Measurements from ENCODE around the gene VSTM5. TPM values are rescaled to one million over a fixed set of nuclear protein-coding genes. Genes with fewer than 3 reads are reported as not detected.

Gene VSTM5, protein sequence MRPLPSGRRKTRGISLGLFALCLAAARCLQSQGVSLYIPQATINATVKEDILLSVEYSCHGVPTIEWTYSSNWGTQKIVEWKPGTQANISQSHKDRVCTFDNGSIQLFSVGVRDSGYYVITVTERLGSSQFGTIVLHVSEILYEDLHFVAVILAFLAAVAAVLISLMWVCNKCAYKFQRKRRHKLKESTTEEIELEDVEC
- total RNA-seq: not detected in 2 replicates
- polyA plus RNA-seq: 0.03 TPM in 1 of 2 replicates, not detected in the other
- polyA plus RNA-seq (2011; cell fraction: cytosol; rRNA removed): 0.01 TPM in 1 of 2 replicates, not detected in the other
- not detected in 2 replicates for polyA plus RNA-seq (2011; cell fraction: nucleus; rRNA removed)
- not detected in 2 replicates for polyA plus RNA-seq (2012)
- polyA minus RNA-seq: 0.58 TPM in 1 of 2 replicates, not detected in the other
- polyA minus RNA-seq (2011; cell fraction: cytosol; rRNA and poly(A)+ RNA removed): not detected
- polyA minus RNA-seq (2011; cell fraction: nucleus; rRNA and poly(A)+ RNA removed): not detected in 2 replicates
- Bru-seq, nascent RNA: percentile 14 among the genes with signal in this experiment
- not detected for BruChase-seq, experiment 1, labeled RNA remaining after a 6-hour chase
- BruChase-seq, experiment 2, labeled RNA remaining after a 2-hour chase: not detected
- long read RNA-seq: 0 reads

DNA sequence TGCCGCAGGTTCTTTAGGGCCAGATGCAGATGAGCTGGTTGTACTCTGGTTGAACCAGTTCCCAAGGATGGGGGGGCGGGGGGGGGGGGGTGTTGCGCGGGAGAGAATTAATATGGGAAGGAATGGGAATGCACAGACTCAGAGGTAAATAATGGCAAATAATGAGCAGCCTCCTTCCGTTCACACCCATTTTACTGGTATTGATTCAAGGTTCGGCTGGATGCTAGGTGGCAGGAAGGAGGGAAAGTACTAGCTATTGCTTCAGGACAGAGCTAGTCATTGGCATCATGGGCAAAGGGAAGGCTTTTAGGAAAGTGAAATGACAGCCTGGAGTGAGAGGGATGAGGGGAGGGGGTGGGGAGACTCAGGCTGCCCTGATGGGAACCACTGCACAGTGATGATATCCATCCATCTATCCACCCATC is at the start of gene VSTM5:
VSTM5 (minus strand) TSS at position 25 of the 425 bp plus-strand sequence. CDS start 116 bp downstream, outside the sequence.
- DNase-seq (ENCODE audit: low read depth, low spot score) (no peak), FAIRE-seq (no peak)
- Histone ChIP-seq H2AFZ (ENCODE audit: low read depth, low read length) (peak within 1 kb of the TSS; percentile 76), H3K9me1 (replicated peaks; ENCODE audit: control insufficient read depth, extremely low read depth, insufficient read depth, low read length) (no peaks in the 10 kb centered on the region), H3K4me3 (replicated peaks in 1 of 3; ENCODE audit: insufficient read depth in 1 of 3, low read depth in 1 of 3, low read length in 3 of 3) (peak within 1 kb of the TSS in 2 of 3 experiments; percentile 11 to 36), H3K79me2 (ENCODE audit: control insufficient read depth, insufficient read depth, low read length) (no peaks in the 10 kb centered on the region), H3K9me3 (replicated peaks; ENCODE audit: control insufficient read depth, insufficient read depth, low read length) (no peaks in the 10 kb centered on the region), H3K36me3 (ENCODE audit: control insufficient read depth in 2 of 2, extremely low read depth in 1 of 2, insufficient read depth in 2 of 2, low read length in 2 of 2) (no peaks in the 10 kb centered on the region), H3K27ac (ENCODE audit: insufficient read depth, low read depth, low read length) (no peak within 1 kb of the TSS), H4K20me1 (replicated peaks; ENCODE audit: control insufficient read depth, extremely low read depth, insufficient read depth, low read length) (no peaks in the 10 kb centered on the region), H3K9ac (replicated peaks; ENCODE audit: extremely low read depth, insufficient read depth, low read length) (no peak within 1 kb of the TSS), H3K4me1 (ENCODE audit: control insufficient read depth, extremely low read depth, insufficient read depth, low read length) (peaks cover 3% of the 10 kb centered on the region), H3K27me3 (ENCODE audit: control insufficient read depth in 2 of 2, insufficient read depth in 2 of 2, low read length in 2 of 2) (no peaks in the 10 kb centered on the region), H3K4me2 (ENCODE audit: insufficient read depth, low read length) (peak within 1 kb of the TSS; percentile 21)
- intact Hi-C loops (cut with micrococcal nuclease) (loop anchor here (1.0 kb wide), 1 partner anchor 278 kb away; the partner anchor contains the start of gene PANX1), dilution Hi-C loops (cut with MboI; ENCODE audit: extremely low pct_ligation_motif_present, low sequenced_read_pairs) (no loop called here)
- ChIA-PET POLR2A (no interaction called here), CTCF (interaction anchor here (0.7 to 1.0 kb wide), 2 partner anchors 45 to 654 kb away, joined by 3 read pairs; no protein-coding TSS in a partner anchor)
- no TSS peak for BruUV-seq (replicated peaks)
- TF ChIP-seq FOS (IDR thresholded peaks at IDR 0.05; ENCODE audit: borderline replicate concordance, insufficient read depth, low read length): no peak
- TF ChIP-seq, protein P1, sequence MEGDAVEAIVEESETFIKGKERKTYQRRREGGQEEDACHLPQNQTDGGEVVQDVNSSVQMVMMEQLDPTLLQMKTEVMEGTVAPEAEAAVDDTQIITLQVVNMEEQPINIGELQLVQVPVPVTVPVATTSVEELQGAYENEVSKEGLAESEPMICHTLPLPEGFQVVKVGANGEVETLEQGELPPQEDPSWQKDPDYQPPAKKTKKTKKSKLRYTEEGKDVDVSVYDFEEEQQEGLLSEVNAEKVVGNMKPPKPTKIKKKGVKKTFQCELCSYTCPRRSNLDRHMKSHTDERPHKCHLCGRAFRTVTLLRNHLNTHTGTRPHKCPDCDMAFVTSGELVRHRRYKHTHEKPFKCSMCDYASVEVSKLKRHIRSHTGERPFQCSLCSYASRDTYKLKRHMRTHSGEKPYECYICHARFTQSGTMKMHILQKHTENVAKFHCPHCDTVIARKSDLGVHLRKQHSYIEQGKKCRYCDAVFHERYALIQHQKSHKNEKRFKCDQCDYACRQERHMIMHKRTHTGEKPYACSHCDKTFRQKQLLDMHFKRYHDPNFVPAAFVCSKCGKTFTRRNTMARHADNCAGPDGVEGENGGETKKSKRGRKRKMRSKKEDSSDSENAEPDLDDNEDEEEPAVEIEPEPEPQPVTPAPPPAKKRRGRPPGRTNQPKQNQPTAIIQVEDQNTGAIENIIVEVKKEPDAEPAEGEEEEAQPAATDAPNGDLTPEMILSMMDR (IDR thresholded peaks at IDR 0.05; ENCODE audit: extremely low read depth in 1 of 2, insufficient read depth in 1 of 2, low read depth in 1 of 2, low read length in 2 of 2): no peak
- TF ChIP-seq GATA2 (IDR thresholded peaks at IDR 0.05; ENCODE audit: insufficient read depth, insufficient read length, low read depth, low read length): no peak
- TF ChIP-seq EZH2 (IDR thresholded peaks at IDR 0.05; ENCODE audit: borderline replicate concordance, low read depth, low read length, severe bottlenecking): no peak
- TF ChIP-seq POLR2A (IDR thresholded peaks at IDR 0.05; ENCODE audit: low read depth, low read length): no peak
- no peak for TF ChIP-seq POLR2AphosphoS5 (IDR thresholded peaks at IDR 0.05; ENCODE audit: insufficient read depth, low read depth, low read length)
- TF ChIP-seq MYC (IDR thresholded peaks at IDR 0.05; ENCODE audit: low read depth, low read length): no peak
- no peak for TF ChIP-seq JUN (IDR thresholded peaks at IDR 0.05; ENCODE audit: borderline replicate concordance, insufficient read depth, insufficient read length, low read depth)
- TF ChIP-seq, protein P2, sequence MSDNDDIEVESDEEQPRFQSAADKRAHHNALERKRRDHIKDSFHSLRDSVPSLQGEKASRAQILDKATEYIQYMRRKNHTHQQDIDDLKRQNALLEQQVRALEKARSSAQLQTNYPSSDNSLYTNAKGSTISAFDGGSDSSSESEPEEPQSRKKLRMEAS (IDR thresholded peaks at IDR 0.05; ENCODE audit: insufficient read depth, insufficient read length): no peak

All from endothelial cell of umbilical vein (primary cell).